Bronchial epithelial cell (primary cell): ENCODE data around the gene FBXL2. TPM values are rescaled to one million over a fixed set of nuclear protein-coding genes. Genes with fewer than 3 reads are reported as not detected.
A peak's percentile ranks its signal among the peaks of the same experiment; 100 is the strongest.

Source experiments
- DNase-seq: peaks from one replicate; pipeline ENCODE4 v3.0.0-alpha.2; 2010; ENCODE audit warnings: low read depth
- FAIRE-seq: peaks from 2 replicates; lab custom pipeline; 2011; peaks lifted over from hg19 to GRCh38; lab: Jason Lieb, UNC
- H3K27me3 ChIP-seq: 2 replicates; pipeline ENCODE4 v1.5.1; 2011; ENCODE audit warnings: low read length; ENCODE audit not compliant: control insufficient read depth, insufficient read depth
- H3K36me3 ChIP-seq: 2 replicates; pipeline ENCODE4 v1.5.1; 2011; ENCODE audit warnings: low read length; ENCODE audit not compliant: control insufficient read depth, insufficient read depth
- H3K4me3 ChIP-seq: 2 replicates; pipeline ENCODE4 v1.5.1; 2011; ENCODE audit warnings: mild to moderate bottlenecking, low read depth, low read length, control low read depth
- CTCF ChIP-seq: IDR thresholded peaks from 2 replicates; pipeline ENCODE4 v1.5.1; 2011; ENCODE audit warnings: mild to moderate bottlenecking, moderate library complexity, low read length, control low read depth, inconsistent platforms; ENCODE audit not compliant: insufficient read depth, severe bottlenecking
- total RNA-seq: library from RNA; depleted of rRNA; stranded (reverse); fragments of >200 nt; gene quantifications from 2 replicates; pipeline ENCODE4 v1.2.1, GENCODE V29; 2014

Gene FBXL2
- total RNA-seq, 1 donor from 2014 or later, result 13.4 TPM

DNA sequence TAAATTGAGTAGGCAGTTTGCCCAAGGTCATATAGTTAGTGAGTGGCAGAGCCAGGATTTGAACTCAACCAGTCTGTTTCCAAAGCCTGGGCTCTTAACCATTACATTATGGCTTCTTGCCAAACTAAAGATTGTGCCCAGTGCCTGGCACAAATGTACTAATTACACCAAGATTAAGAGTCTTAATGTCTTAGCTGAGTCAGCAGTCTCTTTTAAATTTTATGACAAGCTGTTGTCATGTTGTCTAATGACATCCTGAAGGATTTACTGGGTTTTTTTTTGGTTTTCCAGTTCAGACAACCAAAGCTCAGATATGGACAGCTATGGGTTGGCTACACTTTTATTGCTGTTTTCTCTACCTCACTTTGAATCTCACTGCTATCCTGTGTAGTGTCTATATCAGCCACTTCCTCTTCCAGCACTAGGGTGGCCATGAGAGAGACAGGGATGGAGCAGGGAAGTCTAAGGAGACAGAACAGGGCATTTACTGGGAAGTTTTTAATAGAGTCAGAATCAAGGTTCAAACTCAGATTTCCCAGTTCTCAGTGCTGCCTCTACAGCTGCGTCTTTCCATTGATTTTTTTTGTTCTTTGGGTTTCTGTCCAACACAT is 10.5 kb downstream of the FBXL2 start:
- Histone ChIP-seq H3K27me3 (no peaks in the 10 kb centered on the region), H3K4me3 (no peak overlapping the region), H3K36me3 (no peaks in the 10 kb centered on the region)
- FAIRE-seq, result peak; percentile 36
- no peak for TF ChIP-seq CTCF
- DNase-seq, result no peak

DNA sequence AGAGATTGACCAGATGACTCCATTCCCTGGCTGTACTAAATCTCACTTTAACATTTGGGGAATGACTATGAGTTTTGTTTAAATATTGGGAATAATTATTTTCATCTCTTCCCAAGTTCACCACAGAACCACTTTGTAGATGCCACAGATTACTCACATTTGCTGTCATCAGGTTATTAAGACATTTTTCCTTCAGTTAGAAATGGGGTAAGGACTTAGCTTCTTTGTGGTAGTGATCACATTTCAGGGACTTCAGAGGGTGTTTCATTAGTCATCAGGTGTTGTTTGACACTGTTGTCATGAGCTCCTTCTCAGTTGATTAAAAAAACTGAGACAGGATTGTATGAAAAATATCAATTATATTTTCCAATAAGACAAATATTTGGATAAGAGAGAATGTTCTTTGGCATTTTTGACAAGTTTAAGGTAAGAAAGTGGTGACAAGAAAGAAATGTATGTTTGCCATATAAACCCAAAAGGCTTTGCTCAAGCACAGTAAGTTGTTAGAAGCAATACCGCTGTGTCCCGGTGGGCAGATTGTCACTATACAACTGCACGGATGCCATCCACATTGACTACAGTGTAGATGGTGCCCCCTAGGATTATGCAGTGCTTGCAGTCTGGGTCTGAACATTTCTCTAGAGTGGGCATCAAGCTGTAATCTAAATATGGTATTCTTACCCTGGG is 22.3 kb downstream of the FBXL2 start:
- no peak for TF ChIP-seq CTCF
- FAIRE-seq (peak; percentile 75), DNase-seq (peak; percentile 95)
- no peaks in the 10 kb centered on the region for H3K27me3 ChIP-seq
- peaks cover 2% of the 10 kb centered on the region for H3K36me3 ChIP-seq
- no peak overlapping the region for H3K4me3 ChIP-seq

DNA sequence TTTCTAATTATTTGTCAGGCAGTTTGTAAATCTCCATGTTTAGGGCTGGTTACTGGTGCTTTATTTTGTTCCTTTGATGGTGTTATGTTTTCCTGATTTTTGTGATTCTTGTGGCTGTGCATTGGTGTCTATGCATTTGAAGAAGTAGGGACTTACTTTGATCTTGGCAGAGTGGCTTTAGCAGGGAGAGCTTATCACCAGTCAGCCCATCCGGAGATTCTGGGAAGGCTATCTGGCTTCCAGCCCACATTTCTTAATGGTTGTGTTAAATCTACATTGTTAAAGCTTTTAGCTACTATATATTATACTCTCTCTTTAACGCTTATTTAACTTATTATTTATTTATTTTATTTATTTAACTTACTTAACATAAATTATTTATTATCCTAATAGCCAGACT is 35.1 kb downstream of the FBXL2 start:
- H3K27me3 ChIP-seq, result no peaks in the 10 kb centered on the region
- FAIRE-seq (no peak), DNase-seq (no peak)
- no peaks in the 10 kb centered on the region for H3K36me3 ChIP-seq
- no peak overlapping the region for H3K4me3 ChIP-seq
- TF ChIP-seq CTCF, result no peak

DNA sequence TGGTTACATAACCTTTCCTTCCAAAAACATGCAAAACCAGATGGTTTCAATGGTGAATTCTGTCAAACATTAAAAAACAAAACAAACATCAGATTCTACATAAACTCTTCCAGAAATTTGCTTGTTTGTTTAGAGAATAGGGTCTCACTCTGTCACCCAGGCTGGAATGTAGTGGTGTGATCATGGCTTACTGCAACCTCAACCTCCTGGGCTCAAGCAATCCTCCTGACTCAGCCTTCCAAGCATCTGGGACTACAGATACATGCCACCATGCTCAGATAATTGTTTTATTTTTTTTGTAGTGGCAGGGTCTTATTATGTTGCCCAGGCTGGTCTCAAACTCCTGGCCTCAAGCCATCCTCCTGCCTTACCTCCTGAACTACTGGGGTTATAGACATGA is 36.1 kb downstream of the FBXL2 start:
- TF ChIP-seq CTCF, result no peak
- H3K36me3 ChIP-seq, result no peaks in the 10 kb centered on the region
- DNase-seq, result no peak
- H3K27me3 ChIP-seq, result no peaks in the 10 kb centered on the region
- H3K4me3 ChIP-seq, result no peak overlapping the region
- FAIRE-seq, result no peak

DNA sequence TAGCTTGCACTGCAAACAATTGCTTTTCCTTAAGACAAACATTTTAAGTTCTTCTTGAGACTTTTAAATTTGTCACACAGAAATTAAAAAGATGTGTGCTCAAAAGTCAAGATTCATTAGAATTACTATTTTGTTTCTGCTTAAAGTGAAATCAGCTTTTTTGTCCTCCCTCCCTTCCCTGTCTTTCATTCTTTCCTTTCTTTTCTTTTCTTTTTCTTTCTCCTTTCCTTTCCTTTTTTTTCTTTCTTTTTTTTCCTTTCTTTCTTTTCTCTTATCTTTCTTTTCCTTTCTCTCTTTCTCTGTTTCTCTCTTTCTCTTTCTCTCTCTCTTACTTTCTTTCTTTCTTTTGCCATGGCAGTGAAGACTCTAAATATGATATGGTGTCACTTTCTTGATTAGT is 37.8 kb downstream of the FBXL2 start:
- TF ChIP-seq CTCF, result no peak
- FAIRE-seq, result no peak
- no peaks in the 10 kb centered on the region for H3K27me3 ChIP-seq
- H3K36me3 ChIP-seq, result no peaks in the 10 kb centered on the region
- DNase-seq, result no peak
- no peak overlapping the region for H3K4me3 ChIP-seq
